Brain microvascular endothelial cell (primary cell): ENCODE measurements around the gene SV2B.

Experiments
- DNase-seq: peaks from one replicate; pipeline ENCODE4 v3.0.0-alpha.2; 2020
- H3K27ac ChIP-seq: fragments of 250-450 bp; sonication (Bioruptor Pico); 2 replicates; pipeline ENCODE4 v1.5.1; 2020; ENCODE audit warnings: mild to moderate bottlenecking, moderate library complexity
- H3K27me3 ChIP-seq: fragments of 250-450 bp; sonication (Bioruptor Pico); replicated peaks from 2 replicates; pipeline ENCODE4 v1.5.1; 2020; ENCODE audit warnings: mild to moderate bottlenecking
- H3K36me3 ChIP-seq: fragments of 250-450 bp; sonication (Bioruptor Pico); replicated peaks from 2 replicates; pipeline ENCODE4 v1.5.1; 2020; ENCODE audit warnings: mild to moderate bottlenecking
- H3K4me3 ChIP-seq: 2 replicates; pipeline ENCODE4 v1.5.1; 2011; ENCODE audit warnings: low read depth, mild to moderate bottlenecking, control low read depth, low read length, moderate library complexity
- CTCF ChIP-seq: IDR thresholded peaks from 2 replicates; pipeline ENCODE4 v1.5.1; 2011; ENCODE audit warnings: low read depth, mild to moderate bottlenecking, moderate library complexity, low read length, control low read depth, inconsistent platforms; ENCODE audit errors: missing control alignments
- in situ Hi-C: cut with HindIII; loops from 2 replicates; pipeline ENCODE4 v1.10.0; 2017; ENCODE audit warnings: low sequenced_read_pairs, low pct_ligation_motif_present

SV2B gene

GRCh38 chr15:91319371-91320059 is 219.5 kb downstream of the SV2B start:
- no peak overlapping the region for H3K27ac ChIP-seq
- in situ Hi-C loops, result no loop called here
- H3K36me3 ChIP-seq, result no peaks in the 10 kb centered on the region
- no peak overlapping the region for H3K4me3 ChIP-seq
- TF ChIP-seq CTCF, result no peak
- DNase-seq, result no peak
- no peaks in the 10 kb centered on the region for H3K27me3 ChIP-seq

- H3K27ac ChIP-seq, result no peak overlapping the region
- DNase-seq, result no peak
- no peak overlapping the region for H3K4me3 ChIP-seq
- no peak for TF ChIP-seq CTCF
- no peaks in the 10 kb centered on the region for H3K36me3 ChIP-seq
- in situ Hi-C loops, result no loop called here
- H3K27me3 ChIP-seq, result no peaks in the 10 kb centered on the region
Measured at GRCh38 chr15:91320101-91320500, 220.0 kb downstream of the SV2B start.

- H3K4me3 ChIP-seq, result no peak overlapping the region
- no peak overlapping the region for H3K27ac ChIP-seq
- no peaks in the 10 kb centered on the region for H3K36me3 ChIP-seq
- in situ Hi-C loops, result no loop called here
- DNase-seq, result no peak
- no peak for TF ChIP-seq CTCF
- H3K27me3 ChIP-seq, result no peaks in the 10 kb centered on the region
Measured at GRCh38 chr15:91329914-91330313, 229.9 kb downstream of the SV2B start.

GRCh38 chr15:91331581-91331980 is 231.5 kb downstream of the SV2B start:
- Histone ChIP-seq H3K36me3 (no peaks in the 10 kb centered on the region), H3K27me3 (no peaks in the 10 kb centered on the region), H3K4me3 (no peak overlapping the region), H3K27ac (no peak overlapping the region)
- no peak for DNase-seq
- in situ Hi-C loops, result no loop called here
- no peak for TF ChIP-seq CTCF

GRCh38 chr15:91335702-91336101 is 235.6 kb downstream of the SV2B start:
- no peaks in the 10 kb centered on the region for H3K27me3 ChIP-seq
- in situ Hi-C loops, result no loop called here

More at GRCh38 chr15:91335702-91336101, 235.6 kb downstream of the SV2B start:
- Histone ChIP-seq H3K36me3 (no peaks in the 10 kb centered on the region), H3K4me3 (no peak overlapping the region), H3K27ac (no peak overlapping the region)
- DNase-seq, result no peak
- no peak for TF ChIP-seq CTCF
